HepG2 (cell line): ENCODE results near the gene ALAS2. TPM values are rescaled to one million over a fixed set of nuclear protein-coding genes. Genes with fewer than 3 reads are reported as not detected.

Source experiments
- ATAC-seq: fragments of 200-7000 bp; cut with Tn5 transposase; 3 replicates; pipeline ENCODE4 v1.9.1; 2020; ENCODE audit warnings: mild to moderate bottlenecking, moderate library complexity
- BruUV-seq: library from RNA; stranded (reverse); fragments of 400-500 nt; replicated peaks from 2 replicates; lab custom pipeline; 2021; lab: Mats Ljungman, UMichigan
- CTCF ChIA-PET: fragments of 300-600 bp; formaldehyde crosslinking; extraction: SDS; loops from one replicate; lab custom pipeline; 2021; ENCODE audit warnings: low total read pairs, inconsistent platforms, low intra/inter-chr PET ratio; lab: Yijun Ruan, JAX
- POLR2A ChIA-PET: fragments of 350-600 bp; sonication (Branson Sonifier 250); formaldehyde crosslinking; loops from one replicate; lab custom pipeline; 2020; ENCODE audit warnings: antibody characterized with exemption, inconsistent platforms; lab: Yijun Ruan, JAX
- DNase-seq: peaks from one replicate; pipeline ENCODE4 v3.0.0-alpha.2; 2015; ENCODE audit warnings: low spot score
- FAIRE-seq: peaks from 3 replicates; lab custom pipeline; 2011; peaks lifted over from hg19 to GRCh38; lab: Jason Lieb, UNC
- H2AFZ ChIP-seq: one replicate; pipeline ENCODE4 v1.6.1; 2011; ENCODE audit warnings: low read length, inconsistent platforms
- H3K27ac ChIP-seq: fragments of 300-600 bp; 3 replicates; pipeline ENCODE4 v1.8.0; 2011; ENCODE audit warnings: mixed run types, mild to moderate bottlenecking, mixed read lengths, low read length, inconsistent platforms; ENCODE audit not compliant: insufficient read depth; ENCODE audit errors: extremely low read length
- H3K27me3 ChIP-seq, 2 experiments: fragments of 200-600 bp in 1 of 2; 2 replicates in 1 of 2; 3 replicates in 1 of 2; pipeline versions ENCODE4 v1.6.0 to v1.8.0; 2011; ENCODE audit warnings: low read length in 2 of 2, mild to moderate bottlenecking in 2 of 2, moderate library complexity in 2 of 2, inconsistent platforms in 1 of 2; ENCODE audit not compliant: insufficient read depth in 2 of 2, control insufficient read depth in 1 of 2
- H3K36me3 ChIP-seq, 2 experiments: fragments of 200-600 bp in 1 of 2; replicated peaks in 1 of 2; 2 replicates in 1 of 2; 3 replicates in 1 of 2; pipeline versions ENCODE4 v1.5.1 to v1.8.0; 2011; ENCODE audit warnings: low read length in 2 of 2, inconsistent platforms in 1 of 2; ENCODE audit not compliant: insufficient read depth in 2 of 2, control insufficient read depth in 1 of 2
- H3K4me1 ChIP-seq: 2 replicates; pipeline ENCODE4 v1.5.1; 2012; ENCODE audit warnings: low read length, inconsistent platforms; ENCODE audit not compliant: insufficient read depth
- H3K4me2 ChIP-seq: 2 replicates; pipeline ENCODE4 v1.6.0; 2011; ENCODE audit warnings: low read depth, low read length, inconsistent platforms
- H3K4me3 ChIP-seq, 3 experiments: fragments of 200-600 bp in 1 of 3; sonication (generic), shearing (Covaris generic) in 1 of 3; replicated peaks in 1 of 3; 2 replicates each; pipeline ENCODE4 v1.5.1; 2011 to 2016; ENCODE audit warnings: low read length in 3 of 3, inconsistent platforms in 2 of 3, low read depth in 2 of 3, mild to moderate bottlenecking in 2 of 3, control low read depth in 1 of 3, mixed read lengths in 1 of 3; ENCODE audit not compliant: insufficient read depth in 1 of 3
- H3K79me2 ChIP-seq: one replicate; pipeline ENCODE4 v1.6.1; 2011; ENCODE audit warnings: low read length, inconsistent platforms; ENCODE audit not compliant: insufficient read depth
- H3K9ac ChIP-seq: 2 replicates; pipeline ENCODE4 v1.6.0; 2011; ENCODE audit warnings: mild to moderate bottlenecking, low read depth, low read length, inconsistent platforms; ENCODE audit not compliant: insufficient read depth
- H3K9me3 ChIP-seq: 2 replicates; pipeline ENCODE4 v1.5.1; 2012; ENCODE audit warnings: mild to moderate bottlenecking, low read length
- H4K20me1 ChIP-seq: 2 replicates; pipeline ENCODE4 v1.6.0; 2011; ENCODE audit warnings: inconsistent platforms, mild to moderate bottlenecking, low read length, moderate library complexity; ENCODE audit not compliant: insufficient read depth
- GABPA ChIP-seq, 2 experiments: IDR thresholded peaks; 2 replicates each; pipeline ENCODE4 v1.6.1; 2011 to 2016; ENCODE audit warnings: low read depth in 2 of 2, low read length in 1 of 2, missing biosample characterization in 1 of 2, missing genetic modification characterization in 1 of 2
- HNF4A ChIP-seq: sonication (generic); formaldehyde crosslinking; IDR thresholded peaks from 2 replicates; pipeline ENCODE4 v1.4.0; 2020; ENCODE audit warnings: missing genetic modification reagents
- IKZF1 ChIP-seq: fragments of 450-650 bp; IDR thresholded peaks from 2 replicates; pipeline ENCODE4 v1.7.1; 2016
- NBN ChIP-seq: fragments of 450-650 bp; conservative IDR thresholded peaks from 2 replicates; pipeline ENCODE4 v1.6.1; 2017
- PAWR ChIP-seq: sonication (generic); formaldehyde crosslinking; IDR thresholded peaks from 2 replicates; pipeline ENCODE4 v1.4.0; 2020; ENCODE audit warnings: missing genetic modification reagents, mild to moderate bottlenecking, borderline replicate concordance
- RCOR2 ChIP-seq: IDR thresholded peaks from 2 replicates; pipeline ENCODE4 v1.6.1; 2016; ENCODE audit warnings: missing biosample characterization, missing genetic modification reagents
- SYNCRIP ChIP-seq: fragments of 200-400 bp; formaldehyde crosslinking; IDR thresholded peaks from 2 replicates; pipeline ENCODE4 v1.6.1; 2018; ENCODE audit warnings: mild to moderate bottlenecking, low read depth, low read length; ENCODE audit not compliant: insufficient read depth
- ZKSCAN8 ChIP-seq: IDR thresholded peaks from 2 replicates; pipeline ENCODE4 v1.6.1; 2016; ENCODE audit warnings: borderline replicate concordance, missing genetic modification reagents, missing compliant biosample characterization
- ZNF160 ChIP-seq: sonication (generic); formaldehyde crosslinking; IDR thresholded peaks from 2 replicates; pipeline ENCODE4 v1.8.0; 2022; ENCODE audit warnings: mild to moderate bottlenecking, inconsistent platforms, missing genetic modification reagents
- ZNF616 ChIP-seq: sonication (generic); formaldehyde crosslinking; IDR thresholded peaks from 2 replicates; pipeline ENCODE4 v1.5.0; 2020; ENCODE audit warnings: low read depth, mild to moderate bottlenecking, missing genetic modification reagents
- ZSCAN25 ChIP-seq: sonication (generic); formaldehyde crosslinking; IDR thresholded peaks from 2 replicates; pipeline ENCODE4 v1.8.0; 2022; ENCODE audit warnings: mild to moderate bottlenecking, missing genetic modification reagents
- ZSCAN30 ChIP-seq: sonication (generic); formaldehyde crosslinking; IDR thresholded peaks from 2 replicates; pipeline ENCODE4 v1.5.0; 2020; ENCODE audit warnings: mild to moderate bottlenecking, missing genetic modification reagents
- WGBS: methylation state at CpG from one replicate; pipeline ENCODE4 v1.1.6; 2017; ENCODE audit warnings: low lambda C conversion rate; 5-methylcytosine and 5-hydroxymethylcytosine counted together
- in situ Hi-C: cut with HindIII; loops from 2 replicates; pipeline ENCODE4 v1.10.0; 2017; ENCODE audit warnings: low pct_unique_long_range_greater_than_20kb; ENCODE audit not compliant: extremely low pct_ligation_motif_present
- intact Hi-C: fragments of 100-400 bp; cut with micrococcal nuclease; formaldehyde crosslinking; loops from one replicate; pipeline ENCODE4 v1.10.0; 2022; ENCODE audit not compliant: unreplicated experiment
- polyA plus RNA-seq, 8 experiments: library from polyadenylated mRNA; depleted of rRNA in 3 of 8; stranded (reverse) in 7 of 8; unstranded in 1 of 8; fragments of >200 nt; fragmentation: Illumina TruSeq in 4 of 8; extraction: Trizol in 4 of 8; gene quantifications; 2 replicates each; pipeline versions ENCODE4 v1.2.1 to v1.2.3, GENCODE V29; 2011 to 2016; ENCODE audit warnings: low read depth in 4 of 8, missing spikeins in 1 of 8, mixed read lengths in 1 of 8; ENCODE audit not compliant: insufficient read depth in 1 of 8
- total RNA-seq, 5 experiments: library from RNA; depleted of rRNA; stranded (reverse); fragments of >200 nt; fragmentation: Illumina TruSeq; extraction: Trizol; gene quantifications; 2 replicates each; pipeline ENCODE4 v1.2.3, GENCODE V29; 2016; ENCODE audit warnings: low read depth in 1 of 5
- TF ChIP-seq, protein P1 (sequence below): sonication (generic); formaldehyde crosslinking; IDR thresholded peaks from 2 replicates; pipeline ENCODE4 v1.4.0; 2020; ENCODE audit warnings: missing genetic modification reagents
- TF ChIP-seq, protein P2 (sequence below): sonication (generic); formaldehyde crosslinking; IDR thresholded peaks from 2 replicates; pipeline ENCODE4 v1.5.0; 2020; ENCODE audit warnings: mild to moderate bottlenecking, missing genetic modification reagents, moderate library complexity
- TF ChIP-seq, protein P3 (sequence below): sonication (generic); formaldehyde crosslinking; IDR thresholded peaks from 2 replicates; pipeline ENCODE4; 2020; ENCODE audit warnings: missing genetic modification reagents, mild to moderate bottlenecking, borderline replicate concordance

Gene ALAS2
- total and polyA plus RNA-seq, 2 of the 13 experiments (the other 11 are each of a cell fraction or from before 2014, with no cell fraction given) = not detected

DNA sequence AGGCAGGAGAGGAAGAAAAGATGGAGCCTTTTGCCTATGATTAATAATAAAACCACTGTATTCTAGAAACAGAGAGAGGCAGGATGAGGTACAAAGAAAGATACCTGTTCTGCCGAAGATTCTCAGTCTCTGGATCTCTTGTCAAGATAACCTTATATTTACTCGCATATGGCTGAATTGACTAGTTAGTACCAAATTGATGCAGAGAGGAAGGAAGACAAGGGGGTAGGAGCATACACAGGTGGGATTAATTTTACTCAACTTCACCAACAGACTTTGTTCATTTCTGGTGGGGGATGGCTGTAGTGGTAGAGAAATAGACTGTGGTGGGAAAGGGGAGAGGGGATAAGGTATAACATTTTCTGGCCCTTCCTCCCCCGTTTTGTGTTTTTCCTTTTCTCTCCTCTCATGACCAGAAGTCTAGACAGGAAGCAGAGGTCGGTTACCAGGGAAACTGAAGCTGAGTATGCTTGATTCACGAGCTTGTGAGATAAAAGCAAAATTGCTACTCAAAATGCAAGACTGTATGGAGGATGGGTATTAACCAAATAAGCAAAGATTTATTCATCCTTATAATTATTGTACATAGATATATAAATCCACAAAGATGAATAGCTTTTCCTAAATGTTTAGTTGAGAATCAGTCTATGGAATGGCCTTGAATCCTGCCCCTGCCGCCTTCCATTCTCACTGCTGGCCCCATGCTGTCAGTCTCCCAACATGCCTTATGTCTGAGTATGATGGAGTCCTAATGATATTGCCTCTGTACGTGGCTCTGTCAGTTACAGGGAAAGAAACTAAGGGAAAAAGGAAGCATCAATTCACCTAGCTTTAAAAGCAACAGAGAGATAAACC, 26.3 kb upstream of the ALAS2 start:
- H3K4me3 ChIP-seq = no peak overlapping the region
- POLR2A ChIA-PET = interaction anchor here (1.0 kb wide), 1 partner anchor 417 kb away, joined by 4 read pairs; no protein-coding TSS in a partner anchor
- no peaks in the 10 kb centered on the region for H3K4me1 ChIP-seq
- CTCF ChIA-PET = interaction anchor here (1.2 to 1.8 kb wide), 2 partner anchors 166 to 231 kb away, joined by 6 to 17 read pairs; no protein-coding TSS in a partner anchor
- no peak overlapping the region for H2AFZ ChIP-seq
- no peak overlapping the region for H3K4me2 ChIP-seq
- 33% methylated on average over 7 of the region's 7 CpGs for WGBS
- H3K9me3 ChIP-seq = no peaks in the 10 kb centered on the region
- intact Hi-C loops (loop anchor here (5.0 kb wide), 1 partner anchor 230 kb away; no protein-coding TSS in a partner anchor), in situ Hi-C loops (no loop called here)
- no peaks in the 10 kb centered on the region for H3K27me3 ChIP-seq
- FAIRE-seq = no peak
- no peaks in the 10 kb centered on the region for H3K36me3 ChIP-seq
- ATAC-seq = no peak
- H3K27ac ChIP-seq = no peak overlapping the region
- no peak for DNase-seq
- H4K20me1 ChIP-seq = no peaks in the 10 kb centered on the region
- BruUV-seq = no TSS peak
- no peak overlapping the region for H3K9ac ChIP-seq
- H3K79me2 ChIP-seq = no peaks in the 10 kb centered on the region
- TF ChIP-seq ZNF160 (CRISPR knock-in tag) (no peak), RCOR2 (CRISPR knock-in tag) (no peak), ZKSCAN8 (no peak), ZNF616 (CRISPR knock-in tag) (no peak), ZSCAN30 (no peak), HNF4A (CRISPR knock-in tag) (no peak), PAWR (CRISPR knock-in tag) (no peak), ZSCAN25 (CRISPR knock-in tag) (no peak), NBN (no peak), SYNCRIP (no peak), GABPA (IDR thresholded peaks at IDR 0.05; ENCODE audit: low read depth, low read length) (no peak), GABPA (CRISPR knock-in tag; IDR thresholded peaks at IDR 0.05; ENCODE audit: low read depth) (no peak), IKZF1 (no peak)
- TF ChIP-seq, protein P1, sequence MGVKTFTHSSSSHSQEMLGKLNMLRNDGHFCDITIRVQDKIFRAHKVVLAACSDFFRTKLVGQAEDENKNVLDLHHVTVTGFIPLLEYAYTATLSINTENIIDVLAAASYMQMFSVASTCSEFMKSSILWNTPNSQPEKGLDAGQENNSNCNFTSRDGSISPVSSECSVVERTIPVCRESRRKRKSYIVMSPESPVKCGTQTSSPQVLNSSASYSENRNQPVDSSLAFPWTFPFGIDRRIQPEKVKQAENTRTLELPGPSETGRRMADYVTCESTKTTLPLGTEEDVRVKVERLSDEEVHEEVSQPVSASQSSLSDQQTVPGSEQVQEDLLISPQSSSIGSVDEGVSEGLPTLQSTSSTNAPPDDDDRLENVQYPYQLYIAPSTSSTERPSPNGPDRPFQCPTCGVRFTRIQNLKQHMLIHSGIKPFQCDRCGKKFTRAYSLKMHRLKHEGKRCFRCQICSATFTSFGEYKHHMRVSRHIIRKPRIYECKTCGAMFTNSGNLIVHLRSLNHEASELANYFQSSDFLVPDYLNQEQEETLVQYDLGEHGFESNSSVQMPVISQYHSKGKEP (CRISPR knock-in tag) = no peak
- TF ChIP-seq, protein P2, sequence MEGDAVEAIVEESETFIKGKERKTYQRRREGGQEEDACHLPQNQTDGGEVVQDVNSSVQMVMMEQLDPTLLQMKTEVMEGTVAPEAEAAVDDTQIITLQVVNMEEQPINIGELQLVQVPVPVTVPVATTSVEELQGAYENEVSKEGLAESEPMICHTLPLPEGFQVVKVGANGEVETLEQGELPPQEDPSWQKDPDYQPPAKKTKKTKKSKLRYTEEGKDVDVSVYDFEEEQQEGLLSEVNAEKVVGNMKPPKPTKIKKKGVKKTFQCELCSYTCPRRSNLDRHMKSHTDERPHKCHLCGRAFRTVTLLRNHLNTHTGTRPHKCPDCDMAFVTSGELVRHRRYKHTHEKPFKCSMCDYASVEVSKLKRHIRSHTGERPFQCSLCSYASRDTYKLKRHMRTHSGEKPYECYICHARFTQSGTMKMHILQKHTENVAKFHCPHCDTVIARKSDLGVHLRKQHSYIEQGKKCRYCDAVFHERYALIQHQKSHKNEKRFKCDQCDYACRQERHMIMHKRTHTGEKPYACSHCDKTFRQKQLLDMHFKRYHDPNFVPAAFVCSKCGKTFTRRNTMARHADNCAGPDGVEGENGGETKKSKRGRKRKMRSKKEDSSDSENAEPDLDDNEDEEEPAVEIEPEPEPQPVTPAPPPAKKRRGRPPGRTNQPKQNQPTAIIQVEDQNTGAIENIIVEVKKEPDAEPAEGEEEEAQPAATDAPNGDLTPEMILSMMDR (CRISPR knock-in tag) = no peak
- TF ChIP-seq, protein P3, sequence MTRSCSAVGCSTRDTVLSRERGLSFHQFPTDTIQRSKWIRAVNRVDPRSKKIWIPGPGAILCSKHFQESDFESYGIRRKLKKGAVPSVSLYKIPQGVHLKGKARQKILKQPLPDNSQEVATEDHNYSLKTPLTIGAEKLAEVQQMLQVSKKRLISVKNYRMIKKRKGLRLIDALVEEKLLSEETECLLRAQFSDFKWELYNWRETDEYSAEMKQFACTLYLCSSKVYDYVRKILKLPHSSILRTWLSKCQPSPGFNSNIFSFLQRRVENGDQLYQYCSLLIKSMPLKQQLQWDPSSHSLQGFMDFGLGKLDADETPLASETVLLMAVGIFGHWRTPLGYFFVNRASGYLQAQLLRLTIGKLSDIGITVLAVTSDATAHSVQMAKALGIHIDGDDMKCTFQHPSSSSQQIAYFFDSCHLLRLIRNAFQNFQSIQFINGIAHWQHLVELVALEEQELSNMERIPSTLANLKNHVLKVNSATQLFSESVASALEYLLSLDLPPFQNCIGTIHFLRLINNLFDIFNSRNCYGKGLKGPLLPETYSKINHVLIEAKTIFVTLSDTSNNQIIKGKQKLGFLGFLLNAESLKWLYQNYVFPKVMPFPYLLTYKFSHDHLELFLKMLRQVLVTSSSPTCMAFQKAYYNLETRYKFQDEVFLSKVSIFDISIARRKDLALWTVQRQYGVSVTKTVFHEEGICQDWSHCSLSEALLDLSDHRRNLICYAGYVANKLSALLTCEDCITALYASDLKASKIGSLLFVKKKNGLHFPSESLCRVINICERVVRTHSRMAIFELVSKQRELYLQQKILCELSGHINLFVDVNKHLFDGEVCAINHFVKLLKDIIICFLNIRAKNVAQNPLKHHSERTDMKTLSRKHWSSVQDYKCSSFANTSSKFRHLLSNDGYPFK (CRISPR knock-in tag) = no peak
